Measurements from ENCODE around the gene BCAS3.

BCAS3 gene

GRCh38 chr17:61073799-61074513 is 396.3 kb downstream of the BCAS3 start:
- no peak overlapping the region for H3K4me3 ChIP-seq
- DNase-seq (ENCODE audit: low spot score) = no peak
- no peak overlapping the region for H3K27ac ChIP-seq
- no peak for TF ChIP-seq CTCF (IDR thresholded peaks at IDR 0.05)

GRCh38 chr17:61075988-61076387 is 398.3 kb downstream of the BCAS3 start:
- Histone ChIP-seq H3K27ac (no peak overlapping the region), H3K4me3 (no peak overlapping the region)
- TF ChIP-seq CTCF (IDR thresholded peaks at IDR 0.05) = no peak
- no peak for DNase-seq (ENCODE audit: low spot score)

GRCh38 chr17:61076621-61077031 is 399.0 kb downstream of the BCAS3 start:
- no peak for TF ChIP-seq CTCF (IDR thresholded peaks at IDR 0.05)
- Histone ChIP-seq H3K27ac (peak overlapping the region in 1 of 2 donors; percentile 10), H3K4me3 (no peak overlapping the region)
- no peak for DNase-seq (ENCODE audit: low spot score)

GRCh38 chr17:61081959-61082358 is 404.3 kb downstream of the BCAS3 start:
- TF ChIP-seq CTCF (IDR thresholded peaks at IDR 0.05) = no peak
- H3K4me3 ChIP-seq = no peak overlapping the region
- no peak for DNase-seq (ENCODE audit: low spot score)
- no peak overlapping the region for H3K27ac ChIP-seq

- Histone ChIP-seq H3K4me3 (no peak overlapping the region), H3K27ac (no peak overlapping the region)
- DNase-seq (ENCODE audit: low spot score) = no peak
- TF ChIP-seq CTCF (IDR thresholded peaks at IDR 0.05) = no peak
Measured at GRCh38 chr17:61084260-61084659, 406.6 kb downstream of the BCAS3 start.

- DNase-seq (ENCODE audit: low spot score) = no peak
- Histone ChIP-seq H3K27ac (no peak overlapping the region), H3K4me3 (no peak overlapping the region)
- no peak for TF ChIP-seq CTCF (IDR thresholded peaks at IDR 0.05)
Measured at GRCh38 chr17:61087024-61087423, 409.4 kb downstream of the BCAS3 start.

GRCh38 chr17:61088556-61088955 is 410.9 kb downstream of the BCAS3 start:
- no peak for DNase-seq (ENCODE audit: low spot score)
- Histone ChIP-seq H3K4me3 (no peak overlapping the region), H3K27ac (no peak overlapping the region)
- no peak for TF ChIP-seq CTCF (IDR thresholded peaks at IDR 0.05)
